ENCODE measurements around the gene RSPRY1.
"Not testable (repeated sequence)": the region's sequence is repeated elsewhere in the genome, so short reads cannot be mapped to it uniquely, and the experiment has no call there.

The RSPRY1 gene

DNA sequence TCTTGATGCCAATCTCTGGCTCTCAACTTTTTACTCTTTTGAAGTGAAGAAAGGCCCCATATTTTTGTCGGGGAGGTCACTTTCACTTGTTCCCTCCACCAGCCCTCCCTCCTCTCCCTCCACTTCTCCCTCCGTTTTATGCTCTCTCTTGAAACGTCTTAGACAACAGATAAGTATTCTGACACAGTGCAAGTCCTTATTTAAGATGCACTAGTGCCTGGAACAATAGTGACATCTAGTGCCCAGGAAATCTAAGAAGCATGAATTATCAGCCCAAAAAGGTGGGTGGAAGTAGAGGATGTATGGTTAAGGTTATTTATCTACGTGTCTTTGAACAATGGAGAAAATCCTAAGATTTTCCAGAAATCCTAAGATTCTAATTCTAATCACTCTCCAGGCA lies 18.2 kb upstream of the RSPRY1 start:
- H3K27ac Mint-ChIP-seq, result no peak overlapping the region
- H3K9me3 Mint-ChIP-seq, result no peaks in the 10 kb centered on the region
- ATAC-seq (peak; percentile 87), DNase-seq (peak in 1 of 2 donors; percentile 25)
- no peak overlapping the region for H3K4me3 Mint-ChIP-seq
- no peaks in the 10 kb centered on the region for H3K27me3 Mint-ChIP-seq
- peaks cover 5% of the 10 kb centered on the region for H3K4me1 Mint-ChIP-seq

DNA sequence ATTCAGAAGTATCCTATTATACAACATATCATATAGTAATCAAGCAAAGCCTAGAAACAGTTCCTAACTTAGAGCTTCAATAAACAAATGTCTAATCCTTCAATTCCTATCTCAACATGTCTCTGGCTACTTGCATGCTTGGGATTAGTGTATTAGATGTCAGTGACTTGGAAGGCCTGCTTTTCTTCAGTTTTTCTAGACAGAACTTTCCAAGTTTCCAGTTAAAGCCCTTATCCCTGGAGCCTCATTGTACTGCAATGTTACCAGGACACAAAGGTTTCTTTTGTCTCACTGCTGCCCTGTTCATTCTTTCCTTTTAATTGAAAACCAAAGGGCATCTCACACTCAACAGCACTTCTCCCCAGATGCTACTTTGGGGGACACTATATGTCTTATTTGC lies 16.8 kb upstream of the RSPRY1 start:
- no peak for ATAC-seq
- Mint-ChIP-seq H3K27ac (no peak overlapping the region), H3K9me3 (no peaks in the 10 kb centered on the region), H3K27me3 (no peaks in the 10 kb centered on the region), H3K4me1 (peaks cover 5% of the 10 kb centered on the region), H3K4me3 (no peak overlapping the region)
- no peak for DNase-seq

GRCh38 chr16:57172721-57173290 lies 13.3 kb upstream of the RSPRY1 start:
- DNase-seq (no peak), ATAC-seq (no peak)
- Mint-ChIP-seq H3K4me3 (no peak overlapping the region), H3K27ac (no peak overlapping the region), H3K4me1 (no peaks in the 10 kb centered on the region), H3K9me3 (no peaks in the 10 kb centered on the region), H3K27me3 (no peaks in the 10 kb centered on the region)

GRCh38 chr16:57175896-57176295 lies 10.2 kb upstream of the RSPRY1 start:
- ATAC-seq (no peak), DNase-seq (no peak)
- Mint-ChIP-seq H3K27me3 (no peaks in the 10 kb centered on the region), H3K4me1 (no peaks in the 10 kb centered on the region), H3K27ac (no peak overlapping the region), H3K4me3 (no peak overlapping the region), H3K9me3 (no peaks in the 10 kb centered on the region)

DNA sequence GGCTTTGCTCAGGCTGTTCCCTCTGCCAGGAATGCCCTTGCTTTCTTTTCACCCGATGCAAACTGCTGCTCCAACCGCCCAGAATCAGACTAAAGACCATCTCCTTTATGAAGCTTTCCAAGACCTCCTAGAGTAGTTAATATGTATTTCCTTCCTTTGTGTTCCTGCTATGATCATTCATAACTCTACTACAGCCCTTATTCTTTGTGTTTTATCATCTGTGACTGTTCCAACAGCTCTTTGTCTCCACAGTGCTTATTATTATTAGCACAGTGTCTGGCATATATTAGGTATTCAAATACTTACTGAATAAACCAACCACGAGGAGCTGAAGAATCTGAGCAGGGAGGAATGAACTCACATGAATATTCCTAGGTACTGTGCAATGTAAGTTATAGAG lies 7.9 kb upstream of the RSPRY1 start:
- H3K27me3 Mint-ChIP-seq, result no peaks in the 10 kb centered on the region

GRCh38 chr16:57178793-57179212 lies 7.3 kb upstream of the RSPRY1 start:
- H3K9me3 Mint-ChIP-seq, result no peaks in the 10 kb centered on the region
- DNase-seq, result no peak
- H3K27me3 Mint-ChIP-seq, result no peaks in the 10 kb centered on the region
- no peak for ATAC-seq
- H3K4me1 Mint-ChIP-seq, result peaks cover 10% of the 10 kb centered on the region
- H3K4me3 Mint-ChIP-seq, result no peak overlapping the region
- H3K27ac Mint-ChIP-seq, result no peak overlapping the region

More for the DNA sequence above, 7.9 kb upstream of the RSPRY1 start:
- Mint-ChIP-seq H3K9me3 (no peaks in the 10 kb centered on the region), H3K27ac (no peak overlapping the region), H3K4me1 (peaks cover 6% of the 10 kb centered on the region), H3K4me3 (no peak overlapping the region)
- ATAC-seq, result no peak
- no peak for DNase-seq

DNA sequence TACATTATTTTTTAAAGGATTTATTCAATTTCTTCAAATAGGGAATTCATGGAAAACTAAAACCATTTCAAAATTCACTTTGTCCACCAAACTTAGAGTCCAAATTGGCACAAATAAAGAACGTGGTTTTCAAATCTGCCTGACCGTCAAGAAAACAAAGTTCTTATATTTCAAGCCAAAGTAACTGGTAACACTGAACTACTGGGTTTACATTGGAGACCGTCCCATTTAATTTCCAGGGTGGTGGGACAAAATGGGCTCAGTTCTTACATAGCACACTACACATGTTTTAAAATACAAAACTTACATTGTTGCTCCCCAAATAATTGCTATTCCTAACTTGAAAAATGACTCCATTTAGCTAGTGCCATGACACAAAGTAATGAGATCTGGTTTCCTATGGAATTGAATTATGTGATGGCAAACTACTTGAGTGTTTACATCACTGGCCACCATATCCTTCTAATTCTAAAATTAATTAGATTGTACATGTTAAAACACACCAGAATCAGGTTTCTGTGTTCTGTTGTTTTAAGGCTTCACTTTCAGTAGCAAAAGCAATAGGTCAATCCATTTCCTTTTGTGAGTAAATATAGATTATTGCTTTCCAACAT lies 6.8 kb upstream of the RSPRY1 start:
- Mint-ChIP-seq H3K9me3 (no peaks in the 10 kb centered on the region), H3K27ac (no peak overlapping the region), H3K4me3 (no peak overlapping the region), H3K4me1 (peaks cover 15% of the 10 kb centered on the region), H3K27me3 (no peaks in the 10 kb centered on the region)
- no peak for ATAC-seq
- DNase-seq, result no peak

- H3K9me3 Mint-ChIP-seq, result no peaks in the 10 kb centered on the region
- H3K27ac Mint-ChIP-seq, result no peak overlapping the region
- peak overlapping the region; percentile 56 to 98 for H3K4me3 Mint-ChIP-seq
- ATAC-seq (no peak), DNase-seq (no peak)
- peaks cover 44% of the 10 kb centered on the region for H3K4me1 Mint-ChIP-seq
- H3K27me3 Mint-ChIP-seq, result no peaks in the 10 kb centered on the region
Observed at GRCh38 chr16:57184113-57184512, 2.0 kb upstream of the RSPRY1 start.

GRCh38 chr16:57184887-57185445 lies 1.2 kb upstream of the RSPRY1 start:
- H3K27me3 Mint-ChIP-seq, result no peaks in the 10 kb centered on the region
- peaks cover 45% of the 10 kb centered on the region for H3K4me1 Mint-ChIP-seq
- H3K27ac Mint-ChIP-seq, result peak overlapping the region; percentile 99
- peak overlapping the region; percentile 98 for H3K4me3 Mint-ChIP-seq
- DNase-seq, result peak in 1 of 2 donors; percentile 1
- no peak for ATAC-seq
- H3K9me3 Mint-ChIP-seq, result no peaks in the 10 kb centered on the region

DNA sequence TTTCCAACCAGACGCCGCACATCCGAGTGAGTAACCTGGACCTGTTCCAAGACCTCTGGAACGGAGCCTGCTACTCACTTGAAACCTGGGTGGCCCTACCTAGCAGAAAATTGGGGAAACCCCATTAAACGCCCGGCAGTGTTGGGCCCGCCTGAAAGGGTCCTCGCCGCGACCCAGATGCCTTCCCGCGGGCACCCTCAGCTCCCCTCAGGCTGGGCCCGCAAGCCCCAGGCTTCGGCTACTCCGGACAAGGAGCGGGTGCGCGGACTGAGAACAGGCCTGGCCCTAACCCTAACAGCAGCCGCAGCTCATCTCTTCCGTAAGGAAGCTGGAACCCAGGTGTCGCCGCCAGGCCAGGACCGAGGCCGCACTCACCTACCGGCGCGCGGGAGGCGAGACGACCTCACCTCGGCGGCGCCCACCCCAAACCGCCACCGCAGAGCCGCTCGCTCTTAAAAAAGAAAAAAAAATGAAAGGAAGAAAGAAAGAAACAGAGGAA lies 634 bp upstream of the RSPRY1 start:
- H3K9me3 Mint-ChIP-seq, result no peaks in the 10 kb centered on the region
- H3K4me1 Mint-ChIP-seq, result peaks cover 45% of the 10 kb centered on the region
- ATAC-seq (peak; percentile 49), DNase-seq (no peak)
- H3K27ac Mint-ChIP-seq, result peak overlapping the region; percentile 99
- H3K4me3 Mint-ChIP-seq, result peak overlapping the region; percentile 98
- no peaks in the 10 kb centered on the region for H3K27me3 Mint-ChIP-seq

GRCh38 chr16:57186872-57187854 lies 1.0 kb downstream of the RSPRY1 start:
- Mint-ChIP-seq H3K27me3 (no peaks in the 10 kb centered on the region), H3K9me3 (no peaks in the 10 kb centered on the region), H3K4me1 (peaks cover 51% of the 10 kb centered on the region), H3K27ac (peak overlapping the region; percentile 99), H3K4me3 (peak overlapping the region; percentile 98)
- DNase-seq (peak; percentile 8 to 16), ATAC-seq (no peak)

DNA sequence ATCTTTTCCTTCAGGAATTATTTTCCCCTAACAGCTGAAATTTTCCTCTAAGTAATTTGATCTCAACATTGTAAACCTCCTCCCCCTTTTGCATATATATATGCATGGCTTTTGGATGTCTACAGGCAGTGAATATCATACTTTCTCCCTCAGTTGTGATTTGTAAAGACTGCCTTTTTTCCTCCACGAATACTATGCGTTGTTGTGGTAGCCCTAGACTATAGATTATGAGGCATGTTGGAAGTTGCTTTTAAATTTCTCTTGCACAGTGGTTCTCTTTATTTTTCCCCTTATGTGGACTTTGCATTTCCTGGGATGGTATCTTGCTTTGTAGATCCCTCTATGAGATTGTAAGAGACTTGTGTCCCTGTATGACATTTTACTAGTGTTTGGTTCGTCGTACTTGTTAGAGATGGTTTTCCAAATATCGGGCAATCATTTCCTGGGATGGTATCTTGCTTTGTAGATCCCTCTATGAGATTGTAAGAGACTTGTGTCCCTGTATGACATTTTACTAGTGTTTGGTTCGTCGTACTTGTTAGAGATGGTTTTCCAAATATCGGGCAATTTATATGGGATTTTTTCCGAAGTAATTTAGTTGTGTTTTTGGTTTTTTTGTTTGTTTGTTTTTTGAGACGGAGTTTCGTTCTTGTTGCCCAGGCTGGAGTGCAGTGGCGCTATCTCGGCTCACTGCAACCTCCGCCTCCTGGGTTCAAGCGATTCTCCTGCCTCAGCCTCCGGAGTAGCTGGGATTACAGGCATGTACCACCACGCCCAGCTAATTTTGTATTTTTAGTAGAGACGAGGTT lies 2.0 kb downstream of the RSPRY1 start:
- H3K27ac Mint-ChIP-seq, ATAC-seq, DNase-seq, H3K27me3 Mint-ChIP-seq, H3K9me3 Mint-ChIP-seq: not testable (repeated sequence)
- H3K4me3 Mint-ChIP-seq, result peak overlapping the region; percentile 98
- peaks cover 53% of the 10 kb centered on the region for H3K4me1 Mint-ChIP-seq

- H3K9me3 Mint-ChIP-seq, result no peaks in the 10 kb centered on the region
- DNase-seq (no peak), ATAC-seq (no peak)
- H3K4me1 Mint-ChIP-seq, result peaks cover 54% of the 10 kb centered on the region
- H3K4me3 Mint-ChIP-seq, result no peak overlapping the region
- H3K27me3 Mint-ChIP-seq, result no peaks in the 10 kb centered on the region
- H3K27ac Mint-ChIP-seq, result no peak overlapping the region
Observed at GRCh38 chr16:57188711-57189002, 2.5 kb downstream of the RSPRY1 start.

GRCh38 chr16:57189527-57189926 lies 3.4 kb downstream of the RSPRY1 start:
- not testable (repeated sequence) for H3K9me3 Mint-ChIP-seq, H3K4me3 Mint-ChIP-seq
- H3K4me1 Mint-ChIP-seq, result peaks cover 53% of the 10 kb centered on the region

GRCh38 chr16:57190136-57190535 lies 4.0 kb downstream of the RSPRY1 start:
- H3K4me3 Mint-ChIP-seq, result no peak overlapping the region
- no peak for DNase-seq

More at GRCh38 chr16:57189527-57189926, 3.4 kb downstream of the RSPRY1 start:
- not testable (repeated sequence) for H3K27me3 Mint-ChIP-seq, ATAC-seq, DNase-seq, H3K27ac Mint-ChIP-seq

More at GRCh38 chr16:57190136-57190535, 4.0 kb downstream of the RSPRY1 start:
- no peak overlapping the region for H3K27ac Mint-ChIP-seq
- H3K4me1 Mint-ChIP-seq, result peaks cover 51% of the 10 kb centered on the region
- ATAC-seq, result no peak
- H3K9me3 Mint-ChIP-seq, result no peaks in the 10 kb centered on the region
- H3K27me3 Mint-ChIP-seq, result no peaks in the 10 kb centered on the region
